OCI-LY1 (cell line): ENCODE measurements around the gene MTX1.
"Not testable (repeated sequence)": the region's sequence is repeated elsewhere in the genome, so short reads cannot be mapped to it uniquely, and the experiment has no call there.

Experiments
- H2AFZ ChIP-seq: fragments of 200-600 bp; sonication (generic), shearing (Covaris generic); 2 replicates; pipeline ENCODE4 v1.6.0; 2014; ENCODE audit warnings: antibody characterized with exemption, mild to moderate bottlenecking, low read length
- H3F3A ChIP-seq: fragments of 200-600 bp; sonication (generic), shearing (Covaris generic); 2 replicates; pipeline ENCODE4 v1.6.0; 2014; ENCODE audit warnings: mild to moderate bottlenecking, antibody characterized with exemption, low read length, moderate library complexity; ENCODE audit not compliant: insufficient read depth
- H3K27ac ChIP-seq: fragments of 200-600 bp; sonication (generic); 2 replicates; pipeline ENCODE4 v1.5.1; 2014; ENCODE audit warnings: low read length, mixed run types, mild to moderate bottlenecking, low read depth; ENCODE audit not compliant: poor library complexity, severe bottlenecking
- H3K27me3 ChIP-seq: fragments of 200-600 bp; sonication (generic); 2 replicates; pipeline ENCODE4 v1.6.0; 2014; ENCODE audit warnings: antibody characterized with exemption, mild to moderate bottlenecking, low read length, moderate library complexity; ENCODE audit not compliant: insufficient read depth
- H3K36me3 ChIP-seq: fragments of 200-600 bp; sonication (generic); 2 replicates; pipeline ENCODE4 v1.6.1; 2014; ENCODE audit warnings: mild to moderate bottlenecking, antibody characterized with exemption, low read length, moderate library complexity, mixed read lengths; ENCODE audit not compliant: insufficient read depth
- H3K4me1 ChIP-seq: fragments of 200-600 bp; sonication (generic); 2 replicates; pipeline ENCODE4 v1.5.1; 2014; ENCODE audit warnings: mild to moderate bottlenecking, low read length, moderate library complexity; ENCODE audit not compliant: insufficient read depth, severe bottlenecking
- H3K4me2 ChIP-seq: fragments of 200-600 bp; sonication (generic), shearing (Covaris generic); 2 replicates; pipeline ENCODE4 v1.6.1; 2014; ENCODE audit warnings: low read length
- H3K4me3 ChIP-seq: fragments of 200-600 bp; sonication (generic); 2 replicates; pipeline ENCODE4 v1.5.1; 2014; ENCODE audit warnings: low read length, low read depth, mild to moderate bottlenecking, mixed read lengths; ENCODE audit not compliant: poor library complexity, severe bottlenecking
- H3K79me2 ChIP-seq: fragments of 200-600 bp; shearing (Covaris generic); 2 replicates; pipeline ENCODE4 v1.6.1; 2016; ENCODE audit warnings: mixed run types, low read length, mixed read lengths; ENCODE audit not compliant: insufficient read depth
- H3K9ac ChIP-seq: fragments of 200-600 bp; sonication (generic), shearing (Covaris generic); 2 replicates; pipeline ENCODE4 v1.6.1; 2014; ENCODE audit warnings: mild to moderate bottlenecking, low read length, mixed read lengths
- H3K9me2 ChIP-seq: fragments of 200-600 bp; sonication (generic), shearing (Covaris generic); 2 replicates; pipeline ENCODE4 v1.6.1; 2014; ENCODE audit warnings: low read depth, mild to moderate bottlenecking, low read length, mixed read lengths
- H3K9me3 ChIP-seq: fragments of 200-600 bp; shearing (Covaris generic); 2 replicates; pipeline ENCODE4 v1.6.1; 2014; ENCODE audit warnings: low read length, mixed read lengths
- H4K20me1 ChIP-seq: fragments of 200-600 bp; sonication (generic), shearing (Covaris generic); 2 replicates; pipeline ENCODE4 v1.6.0; 2016; ENCODE audit warnings: mild to moderate bottlenecking, low read length; ENCODE audit not compliant: insufficient read depth
- EZH2 ChIP-seq: fragments of 200-600 bp; sonication (generic), shearing (Covaris generic); IDR thresholded peaks from 2 replicates; pipeline ENCODE4 v1.8.0; 2017; ENCODE audit warnings: borderline replicate concordance, mixed run types, mild to moderate bottlenecking, antibody characterized with exemption, low read length, moderate library complexity, mixed read lengths
- TF ChIP-seq, protein P1 (sequence below): fragments of 200-600 bp; sonication (generic), shearing (Covaris generic); IDR thresholded peaks from 2 replicates; pipeline ENCODE4 v1.5.1; 2017; ENCODE audit warnings: mild to moderate bottlenecking, antibody characterized with exemption, low read length, moderate library complexity, mixed read lengths

The MTX1 gene

DNA sequence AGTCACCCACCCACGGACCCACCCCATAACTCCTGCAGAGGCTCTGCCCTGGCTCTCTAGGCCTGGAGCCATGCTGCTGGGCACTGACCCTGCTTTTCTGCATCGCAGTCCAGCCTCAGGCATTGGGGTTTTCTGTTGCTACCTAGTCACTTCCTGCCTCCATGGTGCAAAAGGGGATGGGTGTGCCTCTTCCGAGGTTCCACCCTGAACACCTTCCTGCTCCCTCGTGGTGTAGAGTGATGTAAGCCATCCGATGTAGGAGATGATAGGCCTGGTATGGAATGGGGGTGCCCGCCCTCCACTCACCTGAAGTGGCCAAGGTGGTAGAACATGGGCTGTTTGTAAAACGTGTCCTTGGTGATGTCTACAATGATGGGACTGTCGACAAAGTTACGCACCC is 26.9 kb downstream of the MTX1 start:
- H3K27me3 ChIP-seq, H3K4me1 ChIP-seq, H3F3A ChIP-seq, H4K20me1 ChIP-seq, H3K4me3 ChIP-seq, H3K9me3 ChIP-seq, H2AFZ ChIP-seq, H3K27ac ChIP-seq, H3K9ac ChIP-seq, H3K9me2 ChIP-seq, H3K4me2 ChIP-seq, H3K79me2 ChIP-seq: not testable (repeated sequence)
- peaks cover 21% of the 10 kb centered on the region for H3K36me3 ChIP-seq

DNA sequence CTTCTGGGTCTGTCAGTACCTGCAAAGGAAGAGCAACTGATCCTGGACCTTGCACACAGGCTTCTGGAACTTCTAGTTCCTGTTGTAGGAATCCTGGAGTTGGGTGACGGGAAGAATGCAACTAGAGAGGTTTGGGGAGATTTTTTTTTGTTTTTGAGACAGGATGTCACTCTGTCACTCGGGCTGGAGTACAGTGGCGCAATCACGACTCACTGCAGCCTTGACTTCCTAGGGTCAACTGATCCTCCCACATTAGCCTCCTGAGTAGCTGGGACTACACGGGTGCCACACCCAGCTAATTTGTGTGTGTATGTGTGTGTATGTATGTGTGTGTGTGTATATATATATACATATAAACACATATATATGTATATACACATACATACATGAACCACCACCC is 28.0 kb downstream of the MTX1 start:
- Histone ChIP-seq H3K4me1 (peaks cover 13% of the 10 kb centered on the region), H3K9me2 (no peaks in the 10 kb centered on the region), H3K36me3 (peaks cover 21% of the 10 kb centered on the region), H2AFZ (no peak overlapping the region), H3K9ac (no peak overlapping the region), H3K27ac (no peak overlapping the region), H4K20me1 (no peaks in the 10 kb centered on the region), H3K27me3 (no peaks in the 10 kb centered on the region), H3K9me3 (no peaks in the 10 kb centered on the region), H3K4me3 (no peak overlapping the region), H3K4me2 (no peak overlapping the region), H3K79me2 (no peaks in the 10 kb centered on the region), H3F3A (no peaks in the 10 kb centered on the region)
- no peak for TF ChIP-seq EZH2
- TF ChIP-seq, protein P1, sequence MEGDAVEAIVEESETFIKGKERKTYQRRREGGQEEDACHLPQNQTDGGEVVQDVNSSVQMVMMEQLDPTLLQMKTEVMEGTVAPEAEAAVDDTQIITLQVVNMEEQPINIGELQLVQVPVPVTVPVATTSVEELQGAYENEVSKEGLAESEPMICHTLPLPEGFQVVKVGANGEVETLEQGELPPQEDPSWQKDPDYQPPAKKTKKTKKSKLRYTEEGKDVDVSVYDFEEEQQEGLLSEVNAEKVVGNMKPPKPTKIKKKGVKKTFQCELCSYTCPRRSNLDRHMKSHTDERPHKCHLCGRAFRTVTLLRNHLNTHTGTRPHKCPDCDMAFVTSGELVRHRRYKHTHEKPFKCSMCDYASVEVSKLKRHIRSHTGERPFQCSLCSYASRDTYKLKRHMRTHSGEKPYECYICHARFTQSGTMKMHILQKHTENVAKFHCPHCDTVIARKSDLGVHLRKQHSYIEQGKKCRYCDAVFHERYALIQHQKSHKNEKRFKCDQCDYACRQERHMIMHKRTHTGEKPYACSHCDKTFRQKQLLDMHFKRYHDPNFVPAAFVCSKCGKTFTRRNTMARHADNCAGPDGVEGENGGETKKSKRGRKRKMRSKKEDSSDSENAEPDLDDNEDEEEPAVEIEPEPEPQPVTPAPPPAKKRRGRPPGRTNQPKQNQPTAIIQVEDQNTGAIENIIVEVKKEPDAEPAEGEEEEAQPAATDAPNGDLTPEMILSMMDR: no peak

DNA sequence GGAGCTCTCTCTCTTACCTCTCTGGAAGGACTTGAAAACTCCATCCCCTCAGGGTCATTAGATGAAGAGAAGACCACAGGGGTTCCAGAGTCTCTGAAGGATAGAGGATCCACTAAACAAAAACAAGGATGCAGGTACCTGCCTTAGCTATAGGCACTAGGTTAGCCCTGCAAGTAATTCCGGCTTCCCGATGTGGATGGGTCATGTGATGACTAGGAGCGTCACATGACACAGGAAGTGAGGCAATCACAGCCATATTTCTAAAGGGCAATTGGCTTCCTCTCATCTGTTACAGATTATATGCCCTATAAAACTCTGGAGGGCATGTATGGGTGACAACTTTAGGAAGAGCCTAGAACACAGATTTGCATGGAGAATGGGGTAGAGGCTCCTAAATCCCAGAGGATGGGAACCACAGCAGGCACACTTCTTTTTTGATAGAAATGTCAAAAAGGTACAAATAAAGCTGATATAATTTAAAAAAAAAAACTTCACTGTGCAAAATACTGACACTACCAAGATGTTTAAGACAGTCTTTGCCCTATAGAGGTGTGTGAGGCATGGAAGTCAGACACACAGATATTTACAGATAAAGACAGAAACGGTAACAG is 32.7 kb downstream of the MTX1 start:
- H3K9ac ChIP-seq: peak overlapping the region; percentile 36; the same call in 1 of the 2 replicates

More for the DNA sequence above, 32.7 kb downstream of the MTX1 start:
- Histone ChIP-seq H3K4me1 (peaks cover 44% of the 10 kb centered on the region), H3K9me3 (no peaks in the 10 kb centered on the region), H3K4me2 (peak overlapping the region; percentile 76), H3K27ac (peak overlapping the region; percentile 70), H4K20me1 (no peaks in the 10 kb centered on the region), H3F3A (no peaks in the 10 kb centered on the region), H2AFZ (no peak overlapping the region), H3K9me2 (no peaks in the 10 kb centered on the region), H3K27me3 (no peaks in the 10 kb centered on the region), H3K36me3 (peaks cover 15% of the 10 kb centered on the region), H3K4me3 (peak overlapping the region; percentile 60), H3K79me2 (no peaks in the 10 kb centered on the region)
- no peak for TF ChIP-seq EZH2
- TF ChIP-seq, protein P1: no peak
